Smooth muscle cell (in vitro differentiated cells): ENCODE results near the gene YLPM1. TPM values are rescaled to one million over a fixed set of nuclear protein-coding genes. Genes with fewer than 3 reads are reported as not detected.
A peak's percentile ranks its signal among the peaks of the same experiment; 100 is the strongest.

ENCODE experiments used
- DNase-seq: peaks from one replicate; lab custom pipeline; 2025; ENCODE audit not compliant: unreplicated experiment; lab: John Stamatoyannopoulos, UW
- H2AFZ ChIP-seq: fragments of 200-600 bp; sonication (generic); 2 replicates; pipeline ENCODE4 v1.6.0; 2016; ENCODE audit warnings: antibody characterized with exemption, low read depth, mild to moderate bottlenecking
- H3F3A ChIP-seq: fragments of 200-600 bp; sonication (generic); 2 replicates; pipeline ENCODE4 v1.6.0; 2017; ENCODE audit warnings: antibody characterized with exemption, low read depth
- H3K27ac ChIP-seq: fragments of 200-600 bp; sonication (generic); 2 replicates; pipeline ENCODE4 v1.5.1; 2016; ENCODE audit warnings: low read depth, mild to moderate bottlenecking
- H3K27me3 ChIP-seq: fragments of 200-600 bp; sonication (generic); 2 replicates; pipeline ENCODE4 v1.6.1; 2016; ENCODE audit warnings: low read depth, mild to moderate bottlenecking
- H3K36me3 ChIP-seq: fragments of 200-600 bp; sonication (generic); 2 replicates; pipeline ENCODE4 v1.5.1; 2016; ENCODE audit warnings: low read depth
- H3K4me1 ChIP-seq: fragments of 200-600 bp; sonication (generic); 2 replicates; pipeline ENCODE4 v1.5.1; 2016; ENCODE audit warnings: low read depth
- H3K4me2 ChIP-seq: fragments of 200-600 bp; sonication (generic); 2 replicates; pipeline ENCODE4 v1.6.0; 2016; ENCODE audit warnings: mild to moderate bottlenecking
- H3K4me3 ChIP-seq: fragments of 200-600 bp; sonication (generic); 2 replicates; pipeline ENCODE4 v1.5.1; 2016; ENCODE audit warnings: mild to moderate bottlenecking
- H3K79me2 ChIP-seq: fragments of 200-600 bp; sonication (generic); 2 replicates; pipeline ENCODE4 v1.6.0; 2016; ENCODE audit warnings: low read depth, mild to moderate bottlenecking
- H3K9ac ChIP-seq: fragments of 200-600 bp; sonication (generic); 2 replicates; pipeline ENCODE4 v1.6.0; 2016; ENCODE audit warnings: low read depth
- H3K9me3 ChIP-seq: fragments of 200-600 bp; sonication (generic); replicated peaks from 2 replicates; pipeline ENCODE4 v1.5.1; 2016; ENCODE audit warnings: low read depth
- H4K20me1 ChIP-seq: fragments of 200-600 bp; sonication (generic); 2 replicates; pipeline ENCODE4 v1.6.0; 2016; ENCODE audit warnings: low read depth
- WGBS: methylation state at CpG from one replicate; pipeline ENCODE4 v1.1.7; 2016; ENCODE audit warnings: low lambda C conversion rate; 5-methylcytosine and 5-hydroxymethylcytosine counted together
- polyA plus RNA-seq: library from polyadenylated mRNA; unstranded; fragments of >200 nt; fragmentation: Nextera tagmentation; extraction: Ambion mirVana; gene quantifications from 2 replicates; pipeline ENCODE4 v1.2.1, GENCODE V29; 2016
- total RNA-seq: library from RNA; depleted of rRNA; stranded (reverse); fragments of >200 nt; gene quantifications from 2 replicates; pipeline ENCODE4 v1.2.3, GENCODE V29; 2014
- TF ChIP-seq, protein P1 (sequence below): fragments of 200-600 bp; sonication (generic); IDR thresholded peaks from 2 replicates; pipeline ENCODE4 v1.5.1; 2017; ENCODE audit warnings: borderline replicate concordance, mild to moderate bottlenecking, antibody characterized with exemption; ENCODE audit not compliant: insufficient read depth, poor library complexity, severe bottlenecking

YLPM1 gene
- total and polyA plus RNA-seq, 2 experiments from 2014 or later, result 15.5 to 29.7 TPM

DNA sequence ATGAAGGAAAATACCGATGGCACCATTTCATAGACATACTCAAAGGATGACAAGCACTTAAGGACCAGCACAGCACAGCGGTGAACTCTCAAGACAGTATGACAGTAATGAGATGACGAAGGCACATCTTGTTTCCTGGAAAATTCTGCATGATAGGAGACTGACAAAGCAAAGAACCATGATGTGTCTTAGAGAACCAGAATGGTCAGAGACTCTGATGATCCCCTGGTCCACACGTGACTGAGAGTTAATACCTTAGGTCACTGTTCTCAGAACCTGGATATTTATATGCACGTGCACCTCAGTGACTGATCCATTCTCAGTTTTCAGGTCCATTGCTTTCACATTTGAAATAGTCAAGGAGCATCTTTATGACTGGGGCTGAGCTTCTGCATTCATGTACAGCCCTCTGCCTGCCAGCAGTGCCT, 77.5 kb downstream of the YLPM1 start:
- TF ChIP-seq, protein P1, sequence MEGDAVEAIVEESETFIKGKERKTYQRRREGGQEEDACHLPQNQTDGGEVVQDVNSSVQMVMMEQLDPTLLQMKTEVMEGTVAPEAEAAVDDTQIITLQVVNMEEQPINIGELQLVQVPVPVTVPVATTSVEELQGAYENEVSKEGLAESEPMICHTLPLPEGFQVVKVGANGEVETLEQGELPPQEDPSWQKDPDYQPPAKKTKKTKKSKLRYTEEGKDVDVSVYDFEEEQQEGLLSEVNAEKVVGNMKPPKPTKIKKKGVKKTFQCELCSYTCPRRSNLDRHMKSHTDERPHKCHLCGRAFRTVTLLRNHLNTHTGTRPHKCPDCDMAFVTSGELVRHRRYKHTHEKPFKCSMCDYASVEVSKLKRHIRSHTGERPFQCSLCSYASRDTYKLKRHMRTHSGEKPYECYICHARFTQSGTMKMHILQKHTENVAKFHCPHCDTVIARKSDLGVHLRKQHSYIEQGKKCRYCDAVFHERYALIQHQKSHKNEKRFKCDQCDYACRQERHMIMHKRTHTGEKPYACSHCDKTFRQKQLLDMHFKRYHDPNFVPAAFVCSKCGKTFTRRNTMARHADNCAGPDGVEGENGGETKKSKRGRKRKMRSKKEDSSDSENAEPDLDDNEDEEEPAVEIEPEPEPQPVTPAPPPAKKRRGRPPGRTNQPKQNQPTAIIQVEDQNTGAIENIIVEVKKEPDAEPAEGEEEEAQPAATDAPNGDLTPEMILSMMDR, result no peak
- H3K4me3 ChIP-seq, result no peak overlapping the region
- H3K36me3 ChIP-seq, result no peaks in the 10 kb centered on the region
- H3K27me3 ChIP-seq, result no peaks in the 10 kb centered on the region
- WGBS, result 97% methylated on average over 5 of the region's 5 CpGs
- no peak for DNase-seq
- no peak overlapping the region for H3K9ac ChIP-seq
- no peaks in the 10 kb centered on the region for H3K4me1 ChIP-seq
- no peaks in the 10 kb centered on the region for H4K20me1 ChIP-seq
- peaks cover 9% of the 10 kb centered on the region for H3F3A ChIP-seq
- no peak overlapping the region for H2AFZ ChIP-seq
- H3K4me2 ChIP-seq, result no peak overlapping the region
- H3K27ac ChIP-seq, result no peak overlapping the region
- H3K79me2 ChIP-seq, result no peaks in the 10 kb centered on the region
- no peaks in the 10 kb centered on the region for H3K9me3 ChIP-seq

DNA sequence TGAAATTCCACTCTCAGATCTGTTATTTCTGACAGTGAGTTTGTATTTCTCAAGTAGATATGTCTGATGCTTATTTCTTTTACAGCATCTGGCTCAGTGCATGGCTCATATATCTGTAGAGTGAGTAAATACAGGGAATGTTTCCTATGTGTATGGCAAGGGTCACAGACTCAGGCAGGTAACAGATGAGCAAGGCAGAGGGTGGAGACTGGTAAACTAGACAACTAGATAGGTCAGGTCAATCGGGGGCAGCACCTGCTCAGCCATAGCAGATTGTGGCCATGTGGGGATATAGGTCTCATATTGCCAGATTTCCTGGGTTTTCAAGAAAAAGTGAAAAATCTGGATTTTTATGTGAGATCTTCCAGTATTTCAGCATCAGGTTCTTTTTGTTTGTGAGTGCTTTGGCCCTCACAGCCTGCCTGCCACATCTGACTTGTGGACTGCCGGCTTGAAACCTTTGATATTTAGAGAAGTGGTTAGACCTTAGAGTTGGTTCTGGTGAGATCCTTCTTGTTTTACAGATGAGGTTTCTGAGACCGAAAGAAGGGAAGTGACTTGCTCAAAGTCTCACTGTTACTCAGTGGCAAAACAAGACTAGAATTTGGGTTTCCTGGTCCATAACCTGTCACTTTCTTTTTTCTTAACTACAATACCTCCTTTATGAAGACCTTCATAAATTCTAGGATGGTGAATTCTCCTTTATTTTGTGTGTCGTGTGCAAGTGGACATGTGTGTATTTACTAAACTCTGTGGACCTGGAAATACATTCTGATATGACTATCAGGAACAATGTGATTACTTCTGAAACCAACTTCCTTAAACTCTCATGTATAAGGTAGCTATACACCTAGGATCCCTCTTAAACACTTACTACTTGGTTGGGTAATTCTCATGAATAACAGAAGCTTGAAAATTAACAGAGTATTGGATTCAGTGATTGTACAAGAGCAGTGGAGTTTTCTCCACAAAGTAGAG, 78.4 kb downstream of the YLPM1 start:
- no peaks in the 10 kb centered on the region for H4K20me1 ChIP-seq
- 98% methylated on average over 4 of the region's 4 CpGs for WGBS

DNA sequence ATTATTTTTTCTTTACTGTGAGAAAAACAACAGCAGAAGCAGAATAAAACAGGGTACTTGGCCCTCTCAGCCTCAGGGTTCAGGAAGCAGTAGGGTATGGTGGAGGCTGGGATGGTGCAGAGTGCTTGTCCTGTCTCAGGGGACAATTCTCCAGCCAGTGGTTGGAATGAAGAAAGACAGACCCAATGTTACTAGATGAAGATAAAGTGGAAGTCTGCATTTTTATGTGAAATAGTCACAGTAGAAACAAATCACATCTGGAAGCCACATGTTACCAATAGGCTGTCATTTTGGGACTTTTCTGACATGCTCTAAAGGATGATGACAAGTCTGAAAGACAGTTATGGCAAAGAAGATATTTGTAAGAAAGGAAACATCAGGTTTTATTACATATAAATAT, 80.5 kb downstream of the YLPM1 start:
- H3K27ac ChIP-seq, result peak overlapping the region; percentile 4
- H4K20me1 ChIP-seq, result no peaks in the 10 kb centered on the region
- no peak overlapping the region for H2AFZ ChIP-seq
- no peaks in the 10 kb centered on the region for H3K79me2 ChIP-seq
- no peak for DNase-seq
- TF ChIP-seq, protein P1, result no peak
- peaks cover 19% of the 10 kb centered on the region for H3F3A ChIP-seq
- H3K4me3 ChIP-seq, result no peak overlapping the region
- no peaks in the 10 kb centered on the region for H3K9me3 ChIP-seq
- no peaks in the 10 kb centered on the region for H3K36me3 ChIP-seq
- no peak overlapping the region for H3K4me2 ChIP-seq
- no peaks in the 10 kb centered on the region for H3K27me3 ChIP-seq
- no peak overlapping the region for H3K9ac ChIP-seq
- H3K4me1 ChIP-seq, result peaks cover 6% of the 10 kb centered on the region

More for the DNA sequence above, 78.4 kb downstream of the YLPM1 start:
- TF ChIP-seq, protein P1, result no peak
- Histone ChIP-seq H2AFZ (no peak overlapping the region), H3K79me2 (no peaks in the 10 kb centered on the region), H3F3A (peaks cover 16% of the 10 kb centered on the region), H3K36me3 (no peaks in the 10 kb centered on the region), H3K4me2 (no peak overlapping the region), H3K4me3 (no peak overlapping the region), H3K9ac (no peak overlapping the region), H3K9me3 (no peaks in the 10 kb centered on the region), H3K4me1 (peaks cover 4% of the 10 kb centered on the region), H3K27ac (no peak overlapping the region), H3K27me3 (no peaks in the 10 kb centered on the region)
- DNase-seq, result no peak

DNA sequence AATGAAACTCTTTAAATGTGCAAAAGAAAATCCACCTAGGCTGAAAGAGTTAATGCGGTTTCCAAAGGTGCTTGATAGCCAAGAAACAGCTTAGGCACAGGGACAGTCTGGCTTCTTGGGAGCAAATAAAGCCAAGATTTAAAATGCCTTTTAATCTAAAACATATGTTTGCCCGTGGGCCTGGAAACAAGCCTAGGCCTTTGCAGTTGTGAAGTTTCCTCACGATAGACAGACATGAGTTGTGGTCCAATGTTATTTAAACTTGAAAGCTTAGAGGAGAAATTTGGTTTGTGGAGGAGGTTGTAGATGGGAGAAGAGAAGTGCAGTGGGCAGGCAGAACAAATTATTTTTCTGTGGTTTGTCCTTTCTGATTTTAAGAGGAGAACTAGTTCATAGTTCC, 83.1 kb downstream of the YLPM1 start:
- no peaks in the 10 kb centered on the region for H4K20me1 ChIP-seq
- H3F3A ChIP-seq, result peaks cover 19% of the 10 kb centered on the region
- TF ChIP-seq, protein P1, result no peak
- no peaks in the 10 kb centered on the region for H3K9me3 ChIP-seq
- H3K27ac ChIP-seq, result peak overlapping the region; percentile 62
- H3K9ac ChIP-seq, result no peak overlapping the region
- 26% methylated on average over 3 of the region's 3 CpGs for WGBS
- no peak overlapping the region for H3K4me3 ChIP-seq
- H2AFZ ChIP-seq, result no peak overlapping the region
- H3K4me1 ChIP-seq, result peaks cover 6% of the 10 kb centered on the region
- no peaks in the 10 kb centered on the region for H3K36me3 ChIP-seq
- peak overlapping the region; percentile 57 for H3K4me2 ChIP-seq
- no peaks in the 10 kb centered on the region for H3K27me3 ChIP-seq
- H3K79me2 ChIP-seq, result no peaks in the 10 kb centered on the region
- no peak for DNase-seq
